Coronary artery (tissue), 2 donors: ENCODE measurements around the gene DTYMK.

Source experiments
- DNase-seq: peaks from one replicate; pipeline ENCODE4 v3.0.0-alpha.2; 2017; ENCODE audit warnings: low spot score
- H3K27ac ChIP-seq, 2 donors: fragments of 200-600 bp; sonication (generic); one replicate each; pipeline ENCODE4 v1.5.1; 2016 to 2019
- H3K4me3 ChIP-seq: fragments of 200-600 bp; sonication (generic); 2 replicates; pipeline ENCODE4 v1.5.1; 2016; ENCODE audit warnings: mild to moderate bottlenecking, moderate library complexity
- TF ChIP-seq, protein P1 (sequence below): fragments of 200-600 bp; sonication (generic); IDR thresholded peaks from one replicate; pipeline ENCODE4 v1.5.1; 2019; ENCODE audit warnings: antibody characterized with exemption

Gene DTYMK

DNA sequence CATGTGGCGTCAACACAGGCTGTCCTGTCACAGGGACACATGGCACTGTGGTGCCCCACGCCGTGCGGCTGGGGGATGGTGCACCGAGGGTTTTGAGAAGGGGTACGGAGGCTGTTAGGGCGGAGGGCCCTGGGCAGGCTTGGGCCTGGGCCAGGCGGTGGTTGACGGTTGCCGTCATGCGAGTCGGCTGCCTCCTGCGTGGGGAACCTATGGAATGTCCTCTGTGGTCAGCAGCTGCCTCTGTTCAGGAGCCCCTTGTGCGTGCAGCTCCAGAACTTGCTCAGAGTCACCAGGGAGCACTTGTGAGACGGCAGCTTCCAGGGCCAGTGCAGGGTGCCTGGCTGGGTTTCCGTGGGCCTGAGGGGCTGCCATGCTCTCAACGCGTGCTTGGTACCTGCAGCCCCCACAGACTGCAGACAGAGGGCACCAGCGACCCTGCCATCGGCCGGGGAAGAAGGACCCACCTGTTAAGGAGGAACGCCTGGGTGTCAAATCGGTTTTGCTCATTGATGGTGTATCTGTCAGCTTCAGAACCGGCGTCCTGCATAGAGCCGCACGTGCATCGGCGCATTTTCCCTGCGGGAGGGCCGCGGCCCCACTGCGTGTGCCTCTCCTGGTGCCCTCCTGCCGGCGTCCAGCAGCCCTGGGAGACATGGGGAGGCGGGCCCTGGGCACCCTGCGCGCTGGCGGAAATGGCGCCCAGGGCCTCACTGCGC lies 37.8 kb upstream of the DTYMK start:
- TF ChIP-seq, protein P1, sequence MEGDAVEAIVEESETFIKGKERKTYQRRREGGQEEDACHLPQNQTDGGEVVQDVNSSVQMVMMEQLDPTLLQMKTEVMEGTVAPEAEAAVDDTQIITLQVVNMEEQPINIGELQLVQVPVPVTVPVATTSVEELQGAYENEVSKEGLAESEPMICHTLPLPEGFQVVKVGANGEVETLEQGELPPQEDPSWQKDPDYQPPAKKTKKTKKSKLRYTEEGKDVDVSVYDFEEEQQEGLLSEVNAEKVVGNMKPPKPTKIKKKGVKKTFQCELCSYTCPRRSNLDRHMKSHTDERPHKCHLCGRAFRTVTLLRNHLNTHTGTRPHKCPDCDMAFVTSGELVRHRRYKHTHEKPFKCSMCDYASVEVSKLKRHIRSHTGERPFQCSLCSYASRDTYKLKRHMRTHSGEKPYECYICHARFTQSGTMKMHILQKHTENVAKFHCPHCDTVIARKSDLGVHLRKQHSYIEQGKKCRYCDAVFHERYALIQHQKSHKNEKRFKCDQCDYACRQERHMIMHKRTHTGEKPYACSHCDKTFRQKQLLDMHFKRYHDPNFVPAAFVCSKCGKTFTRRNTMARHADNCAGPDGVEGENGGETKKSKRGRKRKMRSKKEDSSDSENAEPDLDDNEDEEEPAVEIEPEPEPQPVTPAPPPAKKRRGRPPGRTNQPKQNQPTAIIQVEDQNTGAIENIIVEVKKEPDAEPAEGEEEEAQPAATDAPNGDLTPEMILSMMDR: no peak
- no peak overlapping the region for H3K4me3 ChIP-seq
- no peak overlapping the region for H3K27ac ChIP-seq
- DNase-seq: no peak

DNA sequence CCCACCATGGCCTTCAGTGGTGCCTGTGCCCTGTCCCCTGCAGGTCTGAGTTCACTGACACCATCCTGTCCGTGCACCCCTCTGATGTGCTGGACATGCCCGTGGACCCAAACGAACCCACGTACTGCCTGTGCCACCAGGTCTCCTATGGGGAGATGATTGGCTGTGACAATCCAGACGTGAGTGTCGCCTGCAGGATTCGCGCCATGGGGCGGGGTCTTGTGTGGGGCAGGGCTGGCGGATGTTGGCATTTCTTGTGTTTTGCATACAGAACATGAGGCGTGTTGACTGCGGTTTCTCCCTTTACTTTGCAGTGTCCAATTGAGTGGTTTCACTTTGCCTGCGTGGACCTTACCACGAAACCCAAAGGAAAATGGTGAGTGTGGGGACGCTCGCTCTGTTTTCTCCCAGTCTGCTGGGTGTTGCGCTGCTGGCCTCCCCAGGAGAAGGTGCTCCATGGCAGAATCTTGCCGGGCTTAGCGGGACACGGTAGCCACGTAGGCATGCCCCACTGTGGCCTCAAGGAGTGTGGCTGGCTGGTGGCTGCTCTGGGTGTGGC lies 36.4 kb upstream of the DTYMK start:
- H3K4me3 ChIP-seq: no peak overlapping the region
- no peak overlapping the region for H3K27ac ChIP-seq
- TF ChIP-seq, protein P1: no peak
- no peak for DNase-seq

DNA sequence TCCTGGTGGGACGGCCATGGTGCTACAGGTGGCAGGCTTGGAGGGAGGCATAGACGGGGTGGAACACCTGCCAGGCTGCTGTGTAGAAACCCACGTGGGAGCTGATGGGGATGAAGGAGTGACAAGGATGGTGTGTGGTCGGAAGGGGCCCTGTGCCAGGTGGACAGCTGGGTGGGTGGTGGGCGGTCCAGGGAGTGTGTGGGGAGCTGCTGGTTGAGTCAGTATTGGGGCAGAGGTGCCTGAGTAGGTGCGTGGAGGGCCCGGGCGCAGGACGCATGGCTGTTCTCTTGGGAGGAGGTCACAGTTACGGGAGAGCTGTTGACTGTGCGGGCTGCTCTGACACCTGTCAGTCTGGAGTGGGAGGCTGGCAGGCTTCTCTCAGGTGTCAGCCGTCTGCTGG lies 35.2 kb upstream of the DTYMK start:
- DNase-seq: no peak
- H3K27ac ChIP-seq: no peak overlapping the region
- TF ChIP-seq, protein P1: no peak
- H3K4me3 ChIP-seq: no peak overlapping the region

DNA sequence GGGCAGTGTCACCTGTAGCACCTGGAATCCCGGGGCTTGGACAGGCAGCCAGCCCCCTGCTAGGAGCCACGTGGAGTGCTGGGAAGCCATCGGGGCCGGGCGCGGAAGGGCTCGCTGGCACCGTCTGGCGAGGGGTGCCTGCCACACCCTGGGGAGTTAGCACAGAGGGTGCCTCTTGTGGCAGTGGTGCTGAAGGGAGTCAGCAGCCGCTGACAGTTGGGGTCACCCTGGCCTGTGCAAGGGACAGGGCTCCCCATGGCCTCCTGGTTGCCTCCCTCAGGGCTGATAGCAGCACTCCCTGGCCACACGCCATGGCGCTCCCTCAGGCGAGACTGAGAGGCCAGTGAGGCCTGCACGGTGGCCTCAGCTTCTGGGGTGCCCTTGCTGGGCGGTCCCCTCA lies 33.9 kb upstream of the DTYMK start:
- H3K4me3 ChIP-seq: no peak overlapping the region
- TF ChIP-seq, protein P1: no peak
- no peak for DNase-seq
- H3K27ac ChIP-seq: no peak overlapping the region

DNA sequence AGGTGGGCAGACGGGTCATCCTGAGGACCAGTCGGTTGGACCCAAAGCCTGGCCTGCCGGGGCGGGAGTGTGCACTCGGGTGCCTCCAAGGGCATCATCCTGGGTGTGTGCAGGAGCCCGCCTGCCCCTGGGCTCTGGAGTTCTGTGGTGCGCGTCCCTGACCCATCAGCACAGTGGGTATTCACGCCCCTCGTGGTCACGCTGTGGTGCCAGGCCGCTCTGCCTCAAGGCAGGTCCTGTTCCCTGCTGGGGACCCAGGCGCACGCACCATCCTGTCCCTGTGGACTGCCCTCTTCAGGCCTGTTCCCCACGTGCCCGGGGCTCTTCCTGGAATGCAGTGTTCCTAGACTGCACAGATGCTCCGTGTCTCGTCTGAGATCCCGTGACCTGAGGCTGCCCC lies 33.5 kb upstream of the DTYMK start:
- TF ChIP-seq, protein P1: no peak
- no peak for DNase-seq
- Histone ChIP-seq H3K4me3 (no peak overlapping the region), H3K27ac (no peak overlapping the region)

DNA sequence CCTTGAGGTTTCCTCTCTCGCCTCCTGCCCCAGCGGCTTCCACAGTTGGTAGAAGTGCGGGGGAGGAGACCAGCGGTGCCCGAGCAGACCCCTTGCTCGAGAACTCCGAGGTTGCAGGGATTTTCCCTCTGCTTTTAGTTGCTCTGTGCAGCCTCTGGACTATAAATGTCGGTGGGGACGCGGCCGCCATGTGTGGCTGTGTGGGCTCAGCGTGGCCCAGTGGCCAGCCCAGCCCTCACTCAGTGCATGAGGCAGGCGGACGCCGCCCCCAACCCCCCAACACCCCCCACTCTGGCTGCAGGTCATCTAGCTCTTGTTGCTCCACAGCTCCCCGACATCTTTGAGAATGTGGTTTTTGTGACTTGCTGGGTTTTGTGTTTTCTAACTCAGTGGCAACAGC lies 32.5 kb upstream of the DTYMK start:
- Histone ChIP-seq H3K27ac (no peak overlapping the region), H3K4me3 (no peak overlapping the region)
- TF ChIP-seq, protein P1: no peak
- DNase-seq: no peak

DNA sequence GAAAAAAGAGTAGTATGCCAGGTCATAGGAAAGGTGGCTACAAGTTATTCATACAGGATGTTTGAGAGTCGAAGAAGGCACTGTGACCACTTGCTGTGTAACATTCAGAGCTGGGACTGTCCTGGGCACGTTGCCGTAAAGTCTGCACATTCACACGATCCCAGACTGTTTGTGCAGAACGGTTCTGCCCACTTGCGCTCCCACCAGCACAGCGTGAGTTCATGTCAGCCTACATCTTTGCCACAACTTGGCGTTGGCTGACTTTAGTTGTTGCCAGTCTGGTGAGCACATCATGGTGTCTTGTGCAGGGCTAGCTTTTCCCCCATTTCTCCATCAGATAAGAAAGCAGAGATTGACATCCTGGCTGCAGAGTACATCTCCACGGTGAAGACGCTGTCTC lies 22.3 kb upstream of the DTYMK start:
- Histone ChIP-seq H3K4me3 (no peak overlapping the region), H3K27ac (no peak overlapping the region)
- DNase-seq: no peak
- TF ChIP-seq, protein P1: no peak
